Uterus (tissue), 2 donors: ENCODE measurements around the gene DYNC2H1.

ENCODE experiments used
- CTCF ChIP-seq, 4 experiments: fragments of 200-600 bp in 2 of 4; fragments of 450-650 bp in 2 of 4; sonication (generic) in 2 of 4; IDR thresholded peaks; one replicate each; pipeline ENCODE4 v1.5.1; 2016 to 2019; ENCODE audit warnings: antibody characterized with exemption in 4 of 4, mild to moderate bottlenecking in 2 of 4, moderate library complexity in 1 of 4
- POLR2A ChIP-seq, 2 donors: fragments of 450-650 bp; IDR thresholded peaks; one replicate each; pipeline ENCODE4 v1.6.1; 2016; ENCODE audit warnings: antibody characterized with exemption in 2 of 2, mild to moderate bottlenecking in 1 of 2, moderate library complexity in 1 of 2

- TF ChIP-seq CTCF (IDR thresholded peaks at IDR 0.05): no peak
- TF ChIP-seq POLR2A (IDR thresholded peaks at IDR 0.05): no peak
Measured at GRCh38 chr11:103407641-103408040, 298.4 kb downstream of the DYNC2H1 start.
